Measurements from ENCODE around the gene JCAD.

GRCh38 chr10:29987471-29987870 is 71.9 kb downstream of the JCAD start:
- TF ChIP-seq CTCF (IDR thresholded peaks at IDR 0.05) (no peak), POLR2A (IDR thresholded peaks at IDR 0.05) (no peak)

Measured in thyroid gland (tissue), 4 donors.